Measurements from ENCODE around the gene CCDC88B. TPM values are rescaled to one million over a fixed set of nuclear protein-coding genes. Genes with fewer than 3 reads are reported as not detected.

CCDC88B gene
- total and polyA plus RNA-seq, 9 of the 15 experiments (the other 6 are each of a cell fraction or from before 2014, with no cell fraction given): 0.13 to 18.1 (median 7.9) TPM

GRCh38 chr11:64317961-64318765, 21.8 kb upstream of the CCDC88B start, which contains the start of gene PRDX5 (continued):
- TF ChIP-seq NKRF (IDR thresholded peaks at IDR 0.05; ENCODE audit: borderline replicate concordance): peak; percentile 72
- no peak for TF ChIP-seq PREB (CRISPR knock-in tag; IDR thresholded peaks at IDR 0.05)
- no peak for TF ChIP-seq ZEB2 (IDR thresholded peaks at IDR 0.05)
- peak; percentile 47; the same call in 1 of the 2 replicates for TF ChIP-seq EGR1 (conservative IDR thresholded peaks at IDR 0.05)
- peak; percentile 70 for TF ChIP-seq POLR2B (IDR thresholded peaks at IDR 0.05; ENCODE audit: low read depth, partially characterized antibody)
- TF ChIP-seq FOXK2 (conservative IDR thresholded peaks at IDR 0.05 in 1 of 2, IDR thresholded peaks at IDR 0.05 in 1 of 2; ENCODE audit: low read depth in 2 of 2): no peak
- TF ChIP-seq RBFOX2 (IDR thresholded peaks at IDR 0.05; ENCODE audit: low read depth, low read length): peak; percentile 82
- peak; percentile 80; the same call in 1 of the 2 replicates for TF ChIP-seq HMGXB4 (CRISPR knock-in tag; IDR thresholded peaks at IDR 0.05)
- TF ChIP-seq ATF1 (CRISPR knock-in tag; IDR thresholded peaks at IDR 0.05): no peak
- peak; percentile 50 for TF ChIP-seq ATF1 (tag; IDR thresholded peaks at IDR 0.05)
- no peak for TF ChIP-seq ZNF277 (CRISPR knock-in tag; IDR thresholded peaks at IDR 0.05; ENCODE audit: borderline replicate concordance)
- TF ChIP-seq MYNN (IDR thresholded peaks at IDR 0.05): peak; percentile 89
- TF ChIP-seq MYNN (CRISPR knock-in tag; IDR thresholded peaks at IDR 0.05): no peak
